A549 (cell line): Measurements from ENCODE around the gene DAW1. TPM values are rescaled to one million over a fixed set of nuclear protein-coding genes. Genes with fewer than 3 reads are reported as not detected.

Experiments used
- ATAC-seq, 2 experiments: fragments of 200-7000 bp in 1 of 2; fragments of >200 bp in 1 of 2; cut with Nextera tagmentation in 1 of 2; cut with Tn5 transposase in 1 of 2; 3 replicates each; pipeline versions ENCODE4 v1.8.0 to v1.9.1; 2018 to 2020; ENCODE audit warnings: mild to moderate bottlenecking in 1 of 2, moderate library complexity in 1 of 2
- CTCF ChIA-PET: fragments of 300-600 bp; sonication (Branson Sonifier 250); formaldehyde crosslinking; extraction: SDS; loops from one replicate; lab custom pipeline; 2021; ENCODE audit warnings: antibody characterized with exemption, inconsistent platforms; lab: Yijun Ruan, JAX
- POLR2A ChIA-PET: fragments of 350-600 bp; formaldehyde crosslinking; extraction: SDS; loops from one replicate; lab custom pipeline; 2021; ENCODE audit warnings: antibody characterized with exemption, inconsistent platforms; lab: Yijun Ruan, JAX
- DNase-seq, 2 experiments: peaks; one replicate each; pipeline versions ENCODE4 v3.0.0 to v3.0.0-alpha.2; 2011 to 2016; ENCODE audit warnings: low read depth in 1 of 2, low spot score in 1 of 2
- FAIRE-seq: peaks from 2 replicates; lab custom pipeline; 2011; peaks lifted over from hg19 to GRCh38; lab: Jason Lieb, UNC
- H3K27ac ChIP-seq, 2 experiments: fragments of >200 bp; sonication (Bioruptor Twin); formaldehyde crosslinking; 3 replicates each; pipeline ENCODE4 v1.5.1; 2016 to 2017
- H3K4me1 ChIP-seq: fragments of >200 bp; sonication (Bioruptor Twin); formaldehyde crosslinking; 3 replicates; pipeline ENCODE4 v1.6.1; 2016
- H3K4me2 ChIP-seq: fragments of >200 bp; sonication (Bioruptor Twin); formaldehyde crosslinking; 3 replicates; pipeline ENCODE4 v1.6.1; 2016
- H3K4me3 ChIP-seq: fragments of >200 bp; sonication (Bioruptor Twin); formaldehyde crosslinking; 3 replicates; pipeline ENCODE4 v1.5.1; 2016
- H3K9me3 ChIP-seq: fragments of >200 bp; sonication (Bioruptor Twin); formaldehyde crosslinking; 3 replicates; pipeline ENCODE4 v1.6.1; 2016
- ATOH8 ChIP-seq: fragments of 250-450 bp; sonication (Bioruptor Pico); IDR thresholded peaks from 2 replicates; pipeline ENCODE4 v1.5.0; 2020; ENCODE audit warnings: low read depth, mild to moderate bottlenecking, moderate library complexity
- CBX2 ChIP-seq: fragments of 200-600 bp; sonication (generic); IDR thresholded peaks from 2 replicates; pipeline ENCODE4 v1.6.1; 2016; ENCODE audit warnings: low read depth, mild to moderate bottlenecking, borderline replicate concordance
- CEBPB ChIP-seq, 2 experiments: fragments of >200 bp in 1 of 2; sonication (Bioruptor Twin) in 1 of 2; formaldehyde crosslinking in 1 of 2; IDR thresholded peaks; 2 replicates each; pipeline ENCODE4 v1.6.1; 2012 to 2016
- EHMT2 ChIP-seq: fragments of 200-600 bp; sonication (generic); IDR thresholded peaks from 2 replicates; pipeline ENCODE4 v1.6.1; 2016; ENCODE audit warnings: antibody characterized with exemption, low read depth, mild to moderate bottlenecking, moderate library complexity
- FOSL2 ChIP-seq, 2 experiments: fragments of 450-650 bp in 1 of 2; fragments of >200 bp in 1 of 2; sonication (Bioruptor Twin) in 1 of 2; formaldehyde crosslinking; IDR thresholded peaks; 2 replicates each; pipeline versions ENCODE4 v1.5.0 to v1.6.1; 2016 to 2020; ENCODE audit warnings: mild to moderate bottlenecking in 1 of 2, moderate library complexity in 1 of 2
- FOXS1 ChIP-seq: fragments of 250-450 bp; sonication (Bioruptor Pico); IDR thresholded peaks from 2 replicates; pipeline ENCODE4 v1.5.0; 2020; ENCODE audit warnings: mild to moderate bottlenecking, moderate library complexity
- HES2 ChIP-seq: fragments of >200 bp; sonication (Bioruptor Twin); formaldehyde crosslinking; IDR thresholded peaks from 2 replicates; pipeline ENCODE4 v1.6.1; 2016
- JUN ChIP-seq, 2 experiments: fragments of >200 bp; sonication (Bioruptor Twin); formaldehyde crosslinking; IDR thresholded peaks; 2 replicates in 1 of 2; 3 replicates in 1 of 2; pipeline ENCODE4 v1.6.1; 2016 to 2017
- MAX ChIP-seq: IDR thresholded peaks from 2 replicates; pipeline ENCODE4 v1.6.1; 2012
- NPAS2 ChIP-seq: fragments of 250-450 bp; sonication (Bioruptor Pico); IDR thresholded peaks from 2 replicates; pipeline ENCODE4 v1.8.0; 2022; ENCODE audit warnings: mild to moderate bottlenecking, moderate library complexity, borderline replicate concordance
- PHF8 ChIP-seq: fragments of 200-600 bp; sonication (generic); IDR thresholded peaks from 2 replicates; pipeline ENCODE4 v1.6.1; 2016; ENCODE audit warnings: low read depth, mild to moderate bottlenecking, antibody characterized with exemption, moderate library complexity, borderline replicate concordance
- RAD21 ChIP-seq, 2 experiments: fragments of >200 bp in 1 of 2; sonication (Bioruptor Twin) in 1 of 2; formaldehyde crosslinking in 1 of 2; IDR thresholded peaks in 1 of 2; conservative IDR thresholded peaks in 1 of 2; 2 replicates in 1 of 2; 3 replicates in 1 of 2; pipeline ENCODE4 v1.6.1; 2012 to 2018; ENCODE audit warnings: inconsistent platforms in 1 of 2
- RARB ChIP-seq: fragments of 250-450 bp; sonication (Bioruptor Pico); IDR thresholded peaks from 2 replicates; pipeline ENCODE4 v1.8.0; 2021; ENCODE audit warnings: mild to moderate bottlenecking, moderate library complexity
- RCOR1 ChIP-seq: fragments of 150-350 bp; IDR thresholded peaks from 2 replicates; pipeline ENCODE4 v1.6.1; 2014; ENCODE audit warnings: antibody characterized with exemption, low read length, low read depth
- REST ChIP-seq: fragments of 200-600 bp; sonication (generic); IDR thresholded peaks from 2 replicates; pipeline ENCODE4 v1.6.1; 2016; ENCODE audit warnings: antibody characterized with exemption, mild to moderate bottlenecking, moderate library complexity
- RNF2 ChIP-seq: fragments of 200-600 bp; sonication (generic); IDR thresholded peaks from 2 replicates; pipeline ENCODE4 v1.6.1; 2016; ENCODE audit warnings: low read depth, mild to moderate bottlenecking, antibody characterized with exemption, moderate library complexity, borderline replicate concordance
- SREBF2 ChIP-seq: fragments of 450-650 bp; IDR thresholded peaks from 2 replicates; pipeline ENCODE4 v1.6.1; 2014; ENCODE audit warnings: mild to moderate bottlenecking, moderate library complexity
- TFCP2L1 ChIP-seq: fragments of 250-450 bp; sonication (Bioruptor Pico); IDR thresholded peaks from 2 replicates; pipeline ENCODE4 v1.5.0; 2021; ENCODE audit warnings: mild to moderate bottlenecking
- ZC3H11A ChIP-seq: fragments of 450-650 bp; IDR thresholded peaks from 2 replicates; pipeline ENCODE4 v1.6.1; 2014; ENCODE audit warnings: antibody characterized with exemption, mild to moderate bottlenecking
- ZFP36 ChIP-seq: fragments of 450-650 bp; IDR thresholded peaks from 2 replicates; pipeline ENCODE4 v1.6.1; 2014; ENCODE audit warnings: borderline replicate concordance; ENCODE audit not compliant: partially characterized antibody
- WGBS: methylation state at CpG from one replicate; pipeline ENCODE4 v1.1.6; 2017; ENCODE audit errors: missing lambda C conversion rate; 5-methylcytosine and 5-hydroxymethylcytosine counted together
- polyA plus RNA-seq, 4 experiments: library from polyadenylated mRNA; depleted of rRNA in 3 of 4; stranded (reverse); fragments of >200 nt; fragmentation: RNase III in 1 of 4; extraction: RNeasy Plus Mini Kit Qiagen cat#74134 plus additional on column Dnase treatment in 1 of 4; gene quantifications; 2 replicates in 3 of 4; 3 replicates in 1 of 4; pipeline ENCODE4 v1.2.3, GENCODE V29; 2011 to 2017

DAW1 gene
- polyA plus RNA-seq, 2 of the 4 experiments (the other 2 are of a cell fraction): 1.1 to 2.7 TPM

- no peak for TF ChIP-seq ATOH8
- TF ChIP-seq CBX2: no peak
Observed at GRCh38 chr2:227914362-227914761, 42.9 kb downstream of the DAW1 start (continued).

- H3K27ac ChIP-seq: no peak overlapping the region
- no peak for TF ChIP-seq RNF2
- no peak for ATAC-seq
- ChIA-PET CTCF (interaction anchor here (0.6 kb wide), 1 partner anchor 102 kb away, joined by 3 read pairs; no protein-coding TSS in a partner anchor), POLR2A (interaction anchor here (0.7 kb wide), 1 partner anchor 76 kb away, joined by 3 read pairs; no protein-coding TSS in a partner anchor)
- DNase-seq: no peak
- FAIRE-seq: no peak
- no peaks in the 10 kb centered on the region for H3K9me3 ChIP-seq
- H3K4me1 ChIP-seq: no peaks in the 10 kb centered on the region
- no peak overlapping the region for H3K4me2 ChIP-seq
- 77% methylated on average over 4 of the region's 4 CpGs for WGBS
- H3K4me3 ChIP-seq: no peak overlapping the region
Observed at GRCh38 chr2:227921648-227922047, 50.2 kb downstream of the DAW1 start.

- ATAC-seq (no peak), FAIRE-seq (no peak), DNase-seq (no peak)
- CTCF ChIA-PET: interaction anchor here (0.5 to 1.3 kb wide), 4 partner anchors 9 to 52 kb away, joined by 3 to 4 read pairs (median 4); no protein-coding TSS in a partner anchor
- H3K4me1 ChIP-seq: no peaks in the 10 kb centered on the region
- 0 out of 3 replicates have a peak, but pooled peaks cover 3% of the 10 kb centered on the region for H3K9me3 ChIP-seq
- no peak overlapping the region for H3K4me3 ChIP-seq
- TF ChIP-seq RCOR1 (no peak), ZFP36 (no peak), NPAS2 (no peak), REST (no peak), CBX2 (no peak), JUN (IDR thresholded peaks at IDR 0.05) (no peak), PHF8 (no peak), EHMT2 (no peak), MAX (no peak), SREBF2 (no peak), CEBPB (IDR thresholded peaks at IDR 0.05) (no peak), TFCP2L1 (no peak), FOXS1 (CRISPR knock-in tag) (no peak), RAD21 (conservative IDR thresholded peaks at IDR 0.05 in 1 of 2, IDR thresholded peaks at IDR 0.05 in 1 of 2) (no peak), FOSL2 (IDR thresholded peaks at IDR 0.05) (no peak), FOSL2 (CRISPR knock-in tag; IDR thresholded peaks at IDR 0.05) (no peak), RARB (CRISPR knock-in tag) (no peak), HES2 (no peak), ZC3H11A (no peak)
- H3K27ac ChIP-seq: no peak overlapping the region
- POLR2A ChIA-PET: no interaction called here
- 74% methylated on average over 6 of the region's 6 CpGs for WGBS
- H3K4me2 ChIP-seq: no peak overlapping the region
Observed at GRCh38 chr2:227932001-227932400, 60.6 kb downstream of the DAW1 start.
